Measurements from ENCODE around the gene LUZP2.

- TF ChIP-seq, protein P1, sequence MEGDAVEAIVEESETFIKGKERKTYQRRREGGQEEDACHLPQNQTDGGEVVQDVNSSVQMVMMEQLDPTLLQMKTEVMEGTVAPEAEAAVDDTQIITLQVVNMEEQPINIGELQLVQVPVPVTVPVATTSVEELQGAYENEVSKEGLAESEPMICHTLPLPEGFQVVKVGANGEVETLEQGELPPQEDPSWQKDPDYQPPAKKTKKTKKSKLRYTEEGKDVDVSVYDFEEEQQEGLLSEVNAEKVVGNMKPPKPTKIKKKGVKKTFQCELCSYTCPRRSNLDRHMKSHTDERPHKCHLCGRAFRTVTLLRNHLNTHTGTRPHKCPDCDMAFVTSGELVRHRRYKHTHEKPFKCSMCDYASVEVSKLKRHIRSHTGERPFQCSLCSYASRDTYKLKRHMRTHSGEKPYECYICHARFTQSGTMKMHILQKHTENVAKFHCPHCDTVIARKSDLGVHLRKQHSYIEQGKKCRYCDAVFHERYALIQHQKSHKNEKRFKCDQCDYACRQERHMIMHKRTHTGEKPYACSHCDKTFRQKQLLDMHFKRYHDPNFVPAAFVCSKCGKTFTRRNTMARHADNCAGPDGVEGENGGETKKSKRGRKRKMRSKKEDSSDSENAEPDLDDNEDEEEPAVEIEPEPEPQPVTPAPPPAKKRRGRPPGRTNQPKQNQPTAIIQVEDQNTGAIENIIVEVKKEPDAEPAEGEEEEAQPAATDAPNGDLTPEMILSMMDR (IDR thresholded peaks at IDR 0.05): no peak
- no peak for TF ChIP-seq ZFX (IDR thresholded peaks at IDR 0.05; ENCODE audit: borderline replicate concordance)
These were observed 75.5 kb downstream of the LUZP2 start for GRCh38 chr11:24572376-24572775.

Data from 22Rv1 (cell line).